HG03469 (cell line): ENCODE data around the gene ZNF628.

Source experiments
- ATAC-seq: cut with Tn5 transposase; IDR thresholded peaks from one replicate; pipeline ENCODE4 v1.9.1; 2021; ENCODE audit warnings: mild to moderate bottlenecking, moderate library complexity, moderate number of reproducible peaks; ENCODE audit not compliant: unreplicated experiment

ZNF628 gene

GRCh38 chr19:55464662-55465054 lies 11.8 kb upstream of the ZNF628 start, which contains the start of gene C19orf85:
C19orf85 (minus strand) TSS chr19:55464751; CDS start chr19:55464554, 197 bp downstream.
- no peak for ATAC-seq

GRCh38 chr19:55465460-55466240 lies 10.8 kb upstream of the ZNF628 start:
- no peak for ATAC-seq

DNA sequence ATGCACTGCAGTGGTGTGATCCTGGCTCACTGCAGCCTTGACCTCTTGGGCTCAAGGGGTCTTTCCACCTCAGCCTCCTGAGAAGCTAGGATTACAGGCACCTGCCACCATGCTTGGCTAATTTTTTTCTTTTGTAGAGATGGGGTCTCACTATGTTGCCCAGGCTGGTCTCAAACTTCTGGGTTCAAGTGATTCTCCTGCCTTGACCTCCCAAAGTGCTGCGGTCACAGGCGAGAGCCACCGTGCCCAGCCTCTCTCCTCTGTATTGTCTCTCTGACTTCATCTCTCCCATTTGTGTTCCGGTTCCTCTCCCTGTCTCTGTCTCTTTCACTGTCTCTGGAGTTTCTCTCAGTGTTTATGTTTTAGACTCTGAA lies 10.2 kb upstream of the ZNF628 start:
- no peak for ATAC-seq

DNA sequence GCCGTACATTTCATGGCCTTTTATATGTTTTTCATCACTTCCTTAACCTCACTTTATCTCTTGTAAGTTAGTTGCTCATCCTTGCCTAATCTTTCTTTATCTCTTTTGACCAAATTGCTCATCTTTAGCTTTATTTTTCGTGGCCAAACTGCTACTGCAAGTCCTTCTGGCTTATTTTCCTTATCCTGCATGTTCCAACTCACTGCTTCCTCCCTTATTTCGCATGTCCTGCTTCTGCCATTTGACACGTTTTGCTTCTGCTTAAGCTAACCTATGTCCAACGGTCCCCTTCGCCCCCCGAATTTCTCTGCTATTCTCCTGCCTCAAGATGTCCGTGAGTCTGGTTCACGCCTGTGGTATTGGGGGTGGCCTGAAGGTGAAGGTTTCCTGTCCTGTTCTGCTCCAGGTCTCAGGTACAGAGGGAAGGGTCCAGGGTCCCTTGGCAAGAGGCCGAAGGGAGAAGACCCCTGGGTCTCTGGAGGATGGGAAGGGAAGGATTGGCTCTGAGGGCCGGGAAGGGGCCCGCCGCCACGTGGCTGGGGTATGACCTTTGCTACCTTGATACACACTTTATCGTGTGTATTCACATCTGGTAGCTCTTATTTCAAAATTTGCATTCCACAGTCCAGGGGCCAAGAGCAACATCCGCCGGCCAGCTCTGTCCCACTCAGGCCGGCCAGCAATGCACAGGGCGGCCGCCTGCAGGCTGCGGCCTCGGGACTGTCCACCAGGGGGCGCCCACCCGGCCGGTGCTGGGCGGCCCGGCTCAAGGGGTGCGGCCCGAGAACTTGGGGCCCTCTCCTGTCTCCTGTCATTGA lies 9.0 kb upstream of the ZNF628 start:
- ATAC-seq = no peak

- ATAC-seq = no peak
Measured at GRCh38 chr19:55468054-55468393, 8.4 kb upstream of the ZNF628 start.

- ATAC-seq = no peak
Measured at GRCh38 chr19:55471266-55471665, 5.2 kb upstream of the ZNF628 start.

- no peak for ATAC-seq
Measured at GRCh38 chr19:55472463-55472862, 4.0 kb upstream of the ZNF628 start.

GRCh38 chr19:55473225-55474012 lies 3.0 kb upstream of the ZNF628 start:
- no peak for ATAC-seq

- no peak for ATAC-seq
Measured at GRCh38 chr19:55474269-55475265, 1.9 kb upstream of the ZNF628 start.

DNA sequence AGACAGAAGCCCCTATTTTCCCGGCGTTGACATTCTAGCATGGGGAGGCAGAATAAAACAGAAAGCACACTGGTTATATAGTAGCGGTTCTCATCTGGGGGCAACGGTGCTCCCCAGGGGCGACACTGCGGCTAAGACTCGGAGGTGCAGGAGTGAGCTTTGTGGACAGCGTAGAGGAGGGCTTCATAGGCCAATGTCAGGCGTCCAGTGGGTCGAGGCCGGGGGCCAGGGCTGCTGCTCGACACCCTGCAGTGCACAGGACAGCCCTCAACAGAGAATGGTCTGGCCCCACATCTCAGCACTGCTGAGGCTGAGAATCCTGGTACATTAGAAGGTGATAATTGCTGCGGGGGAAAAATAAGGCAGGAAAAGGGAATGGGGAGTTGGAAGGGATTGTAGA lies 1.5 kb downstream of the ZNF628 start:
- no peak for ATAC-seq

DNA sequence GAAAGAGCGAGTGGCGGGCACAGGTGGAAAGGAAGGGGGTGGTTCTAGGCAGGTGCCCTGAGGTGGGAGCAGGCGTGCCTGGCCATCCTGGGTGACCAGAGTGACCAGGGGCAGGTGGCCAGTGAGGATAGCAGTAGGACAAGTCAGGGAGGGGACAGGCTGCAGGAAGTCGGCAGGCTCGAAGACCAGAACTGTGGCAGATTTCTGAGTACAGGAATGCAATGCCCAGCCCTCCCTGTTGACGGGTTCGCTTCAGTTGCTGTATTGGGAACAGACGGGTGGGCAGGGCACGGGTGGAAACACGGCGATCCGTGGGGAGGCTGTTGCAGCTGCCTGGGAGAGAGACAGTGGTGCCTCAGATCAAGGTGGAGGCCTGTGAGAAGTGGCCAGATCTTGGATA lies 1.9 kb downstream of the ZNF628 start:
- ATAC-seq = no peak

DNA sequence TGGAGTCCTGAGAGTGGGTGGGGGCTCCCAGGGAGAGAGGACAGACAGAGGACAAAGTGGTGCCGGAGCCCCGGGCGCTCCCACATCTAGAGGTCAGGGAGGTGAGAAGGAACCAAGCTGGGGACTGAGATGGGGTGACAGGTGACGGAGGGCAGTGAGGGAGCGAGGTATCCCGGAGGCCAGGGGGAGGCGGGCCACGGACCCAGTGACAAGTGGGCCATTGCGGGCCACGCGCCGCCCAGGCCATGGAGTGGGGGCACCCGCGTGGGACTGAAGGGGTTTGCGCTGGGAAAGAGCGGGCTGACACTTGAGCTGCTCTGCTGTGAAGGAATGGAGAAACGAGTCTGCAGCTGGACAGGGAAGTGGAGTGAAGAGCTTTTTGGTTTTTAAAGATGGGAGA lies 2.6 kb downstream of the ZNF628 start:
- ATAC-seq = no peak

- ATAC-seq = no peak
Measured at GRCh38 chr19:55479451-55480230, 3.2 kb downstream of the ZNF628 start.

DNA sequence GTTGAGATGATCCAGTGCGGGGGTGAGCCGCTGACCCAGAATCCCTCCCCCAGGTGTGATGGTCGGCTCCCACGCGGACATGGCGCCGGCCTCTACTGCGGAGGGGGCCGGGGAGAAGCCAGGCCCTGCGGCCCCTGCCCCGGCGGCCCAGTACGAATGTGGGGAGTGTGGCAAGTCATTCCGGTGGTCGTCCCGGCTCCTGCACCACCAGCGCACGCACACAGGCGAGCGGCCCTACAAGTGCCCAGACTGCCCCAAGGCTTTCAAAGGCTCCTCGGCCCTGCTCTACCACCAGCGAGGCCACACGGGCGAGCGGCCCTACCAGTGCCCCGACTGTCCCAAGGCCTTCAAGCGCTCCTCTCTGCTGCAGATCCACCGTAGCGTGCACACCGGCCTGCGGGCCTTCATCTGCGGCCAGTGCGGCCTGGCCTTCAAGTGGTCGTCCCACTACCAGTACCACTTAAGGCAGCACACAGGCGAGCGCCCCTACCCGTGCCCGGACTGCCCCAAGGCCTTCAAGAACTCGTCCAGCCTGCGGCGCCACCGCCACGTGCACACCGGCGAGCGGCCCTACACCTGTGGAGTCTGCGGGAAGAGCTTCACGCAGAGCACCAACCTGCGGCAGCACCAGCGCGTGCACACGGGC lies 4.9 kb downstream of the ZNF628 start:
- no peak for ATAC-seq

DNA sequence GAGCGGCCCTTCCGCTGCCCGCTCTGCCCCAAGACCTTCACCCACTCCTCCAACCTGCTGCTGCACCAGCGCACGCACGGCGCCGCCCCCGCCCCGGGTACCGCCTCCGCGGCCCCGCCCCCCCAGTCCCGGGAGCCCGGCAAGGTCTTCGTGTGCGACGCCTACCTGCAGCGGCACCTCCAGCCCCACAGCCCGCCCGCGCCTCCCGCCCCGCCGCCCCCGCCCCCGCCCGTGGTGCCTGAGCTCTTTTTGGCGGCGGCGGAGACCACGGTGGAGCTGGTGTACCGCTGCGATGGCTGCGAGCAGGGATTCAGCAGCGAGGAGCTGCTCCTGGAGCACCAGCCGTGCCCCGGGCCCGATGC lies 5.4 kb downstream of the ZNF628 start:
- ATAC-seq = no peak

- no peak for ATAC-seq
Measured at GRCh38 chr19:55482156-55482961, 5.9 kb downstream of the ZNF628 start.

- ATAC-seq = no peak
Measured at GRCh38 chr19:55482967-55483705, 6.7 kb downstream of the ZNF628 start.
